Activated T-cell treated with anti-CD3 and anti-CD28 coated beads, Interleukin-2, amount 50 U/mL, for 1 hour (primary cell): ENCODE measurements around the gene EDDM13.
"Not testable (repeated sequence)": the region's sequence is repeated elsewhere in the genome, so short reads cannot be mapped to it uniquely, and the experiment has no call there.

Experiments used
- DNase-seq: peaks from one replicate; pipeline ENCODE4 v3.0.0-alpha.2; 2020

The EDDM13 gene

GRCh38 chr19:56295531-56296455 is 23.2 kb downstream of the EDDM13 start:
- no peak for DNase-seq

GRCh38 chr19:56297010-56297409 is 24.5 kb downstream of the EDDM13 start:
- no peak for DNase-seq

DNA sequence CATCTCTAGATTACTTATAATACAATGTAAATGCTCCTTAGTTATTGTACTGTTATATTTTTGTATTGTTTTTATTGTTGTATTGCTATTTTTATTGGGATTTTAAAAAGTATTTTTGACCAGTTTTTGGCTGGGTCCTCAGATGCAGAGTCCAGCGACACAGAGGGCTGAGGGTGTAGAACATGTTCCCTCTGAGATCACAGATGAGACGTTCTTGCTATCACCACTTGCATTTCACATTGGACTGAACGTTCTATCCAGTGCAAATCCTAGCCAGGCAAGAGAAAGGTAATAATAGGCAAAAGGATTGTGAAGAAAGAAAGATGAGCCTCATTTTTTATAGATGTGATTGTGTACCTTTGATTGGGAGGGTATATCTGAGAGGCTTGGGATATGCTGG is 27.1 kb downstream of the EDDM13 start:
- DNase-seq = no peak

GRCh38 chr19:56301155-56301554 is 28.6 kb downstream of the EDDM13 start:
- DNase-seq = no peak

DNA sequence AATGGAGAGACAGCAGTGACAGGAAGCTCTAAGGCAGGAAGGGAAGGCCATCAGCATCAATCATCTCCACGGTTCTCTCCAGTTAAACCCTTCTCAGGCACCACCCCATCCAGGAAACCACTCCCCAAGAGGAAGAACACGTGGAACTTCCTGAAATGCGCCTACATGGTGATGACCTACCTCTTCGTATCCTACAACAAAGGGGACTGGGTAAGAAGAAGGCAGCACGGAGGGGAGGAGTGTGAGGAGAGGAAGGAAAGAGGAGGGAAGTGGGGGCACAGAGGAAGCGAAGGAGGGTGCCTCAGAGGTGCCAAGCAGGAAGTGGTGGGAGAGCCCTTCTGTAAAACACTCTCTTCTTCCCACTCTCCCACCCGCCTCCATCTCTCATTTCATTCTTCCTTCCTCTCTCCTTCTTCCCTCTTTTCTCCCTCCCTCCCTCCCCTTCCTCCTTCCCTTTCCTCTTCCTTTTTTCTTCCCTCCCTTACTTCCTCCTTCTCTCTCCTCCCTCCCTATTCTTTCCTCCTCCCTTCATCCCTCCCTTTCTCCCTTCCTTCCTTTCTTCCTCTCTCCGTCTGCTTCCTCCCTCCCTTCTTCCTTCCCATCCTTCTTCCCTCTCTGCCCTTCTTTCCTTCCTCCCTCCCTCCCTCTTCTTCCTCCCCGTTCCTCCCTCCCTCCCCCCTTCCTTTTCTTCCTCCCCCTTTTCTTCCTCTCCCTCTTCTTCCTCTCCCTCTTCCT is 29.5 kb downstream of the EDDM13 start:
- no peak for DNase-seq

DNA sequence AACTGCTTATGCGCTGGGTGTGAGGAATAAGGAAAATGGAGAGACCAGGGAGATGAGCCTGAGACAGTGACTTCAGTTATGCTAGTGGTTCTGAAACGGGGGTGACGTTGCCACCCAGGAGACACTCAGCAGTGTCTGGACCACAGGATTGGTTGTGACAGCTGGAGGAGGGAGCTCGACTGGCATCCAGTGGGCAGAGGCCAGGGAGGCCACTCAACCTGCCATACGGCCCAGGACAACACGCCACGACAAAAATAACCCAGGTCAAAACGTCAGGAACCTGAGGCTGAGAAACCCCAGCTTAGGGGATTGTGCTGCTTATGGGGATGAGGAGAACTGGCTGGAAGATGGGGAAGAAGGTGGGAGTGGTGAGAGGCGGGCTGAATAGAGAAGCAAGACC is 31.7 kb downstream of the EDDM13 start:
- DNase-seq = no peak

- DNase-seq = no peak
Observed at GRCh38 chr19:56306016-56306415, 33.5 kb downstream of the EDDM13 start.

DNA sequence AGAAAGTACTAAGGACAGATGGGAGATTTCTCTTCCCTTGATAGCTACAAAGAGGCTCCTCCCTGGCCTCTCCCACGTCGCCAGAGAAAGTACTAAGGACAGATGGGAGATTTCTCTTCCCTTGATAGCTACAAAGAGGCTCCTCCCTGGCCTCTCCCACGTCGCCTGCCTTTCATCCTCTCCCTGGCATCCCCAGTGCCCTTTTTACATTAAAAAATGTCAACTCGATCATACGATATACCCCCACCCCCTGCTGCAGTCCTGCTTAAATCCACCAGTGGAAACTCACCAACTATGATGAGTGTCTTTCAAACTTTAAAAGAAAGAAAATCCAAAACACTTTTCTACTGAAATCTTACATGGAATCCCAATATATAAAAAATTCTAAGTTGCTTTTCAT is 34.5 kb downstream of the EDDM13 start:
- DNase-seq = not testable (repeated sequence)

GRCh38 chr19:56308792-56309191 is 36.2 kb downstream of the EDDM13 start:
- no peak for DNase-seq

DNA sequence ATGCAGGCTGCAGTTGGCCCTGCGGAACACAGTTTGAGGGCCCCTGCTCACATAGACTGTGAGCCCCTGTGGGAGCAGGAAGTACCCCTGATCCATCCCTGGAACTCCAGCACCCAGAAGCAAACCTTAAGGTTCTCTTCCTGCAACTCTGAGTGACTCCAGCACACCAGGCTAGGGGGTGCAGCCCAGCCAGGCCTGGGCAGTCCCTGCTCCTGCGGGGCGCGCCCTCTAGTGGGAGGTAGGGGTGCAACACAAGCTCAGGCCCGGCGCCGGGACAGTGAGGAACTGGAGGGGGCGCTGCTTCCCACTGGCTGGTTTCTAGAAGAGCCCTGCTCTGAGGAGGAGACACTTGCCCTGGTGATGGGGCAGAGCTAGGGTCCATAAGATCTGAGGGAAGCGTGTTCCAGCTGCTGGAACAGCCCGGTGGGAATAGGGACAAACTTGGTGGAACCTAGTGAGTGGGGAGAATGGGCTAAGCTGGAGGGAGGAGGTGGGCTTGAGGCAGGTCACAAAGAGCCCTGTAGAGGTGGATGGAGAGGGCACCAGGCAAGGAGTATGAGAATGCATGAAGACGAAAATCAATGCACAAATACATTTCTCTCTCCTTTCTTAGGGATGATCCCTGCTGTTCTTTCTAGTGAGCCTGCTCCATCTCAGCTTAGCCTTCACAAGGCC is 37.1 kb downstream of the EDDM13 start:
- peak; percentile 57 for DNase-seq

- no peak for DNase-seq
Observed at GRCh38 chr19:56310462-56310861, 37.9 kb downstream of the EDDM13 start.

DNA sequence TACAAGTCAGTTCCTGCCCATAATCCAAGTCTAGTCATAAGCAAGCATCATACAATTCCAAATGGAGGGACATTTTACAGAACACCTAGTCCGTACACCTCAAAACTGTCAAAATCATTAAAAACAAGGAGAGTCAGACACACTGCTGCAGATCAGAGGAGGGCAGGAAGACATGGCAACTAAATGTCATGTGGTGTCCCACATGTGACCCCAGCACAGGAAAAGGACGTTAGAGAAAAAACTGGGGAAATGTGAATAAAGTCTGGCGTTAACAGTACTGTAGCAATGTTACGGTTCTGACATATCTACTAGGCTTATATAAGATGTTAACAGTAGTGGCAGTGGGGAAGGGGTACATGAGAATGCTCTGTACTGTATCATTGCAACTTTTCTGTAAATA is 39.8 kb downstream of the EDDM13 start:
- DNase-seq = no peak

DNA sequence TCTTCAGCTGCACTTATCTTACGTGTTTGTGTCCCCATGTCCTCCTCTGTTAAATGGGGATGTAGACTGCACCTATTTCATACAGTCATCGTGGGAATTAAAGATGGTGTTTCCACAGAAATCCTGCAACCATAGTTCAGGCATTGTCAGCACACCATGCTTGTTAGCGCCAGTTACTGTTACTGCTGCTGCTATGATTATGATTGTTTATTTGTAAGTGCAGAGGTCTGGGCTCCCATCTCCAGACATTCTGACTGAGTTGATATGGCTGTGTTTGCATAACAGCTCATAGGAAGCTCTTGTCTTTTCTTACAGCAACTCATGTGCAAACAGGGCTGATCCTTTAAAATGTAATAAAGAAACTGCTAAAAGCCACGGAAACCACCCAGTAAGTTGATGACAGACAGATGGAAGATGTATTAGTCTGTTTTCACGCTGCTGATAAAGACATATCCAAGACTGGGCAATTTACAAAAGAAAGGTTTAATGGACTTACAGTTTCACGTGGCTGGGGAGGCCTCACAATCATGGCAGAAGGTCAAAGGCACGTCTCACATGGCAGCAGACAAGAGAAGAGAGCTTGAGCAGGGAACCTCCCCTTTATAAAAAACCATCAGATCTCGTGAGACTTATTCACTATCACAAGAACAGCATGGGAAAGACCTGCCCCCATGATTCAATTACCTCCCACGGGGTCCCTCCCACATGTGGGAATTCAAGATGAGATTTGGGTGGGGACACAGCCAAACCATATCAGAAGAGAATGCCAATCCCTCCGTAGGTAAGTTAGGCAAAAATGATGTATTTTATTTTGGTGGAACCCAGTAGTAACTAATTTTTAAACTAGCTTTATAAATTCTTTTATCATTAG is 40.5 kb downstream of the EDDM13 start:
- no peak for DNase-seq

DNA sequence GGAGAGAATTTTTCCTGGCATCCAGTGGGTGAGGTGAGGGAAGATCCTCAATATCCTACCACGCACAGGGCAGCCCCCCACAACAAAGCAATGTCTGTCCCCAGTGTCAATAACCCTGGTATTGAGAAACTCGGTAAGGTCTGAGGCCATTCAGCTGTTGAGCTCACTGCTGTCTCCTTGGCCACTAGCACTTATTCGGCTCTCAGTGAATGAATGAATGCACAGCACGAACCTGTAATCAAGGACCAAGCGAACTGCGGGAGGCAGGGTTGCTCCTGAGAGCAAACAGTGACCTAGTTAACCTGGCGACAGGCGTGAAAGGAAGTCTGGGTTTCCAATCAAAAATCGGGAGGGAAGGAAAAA is 41.5 kb downstream of the EDDM13 start:
- DNase-seq = no peak

GRCh38 chr19:56314381-56315076 is 42.0 kb downstream of the EDDM13 start, which contains the start of gene ZSCAN5A:
Gene ZSCAN5A, minus strand, starts transcription at chr19:56314839. Its CDS starts 89,793 bp downstream, at chr19:56225046.
- DNase-seq = peak; percentile 98

GRCh38 chr19:56315077-56315828 is 42.7 kb downstream of the EDDM13 start:
- DNase-seq = peak; percentile 87

- DNase-seq = no peak
Observed at GRCh38 chr19:56316728-56317127, 44.2 kb downstream of the EDDM13 start.

DNA sequence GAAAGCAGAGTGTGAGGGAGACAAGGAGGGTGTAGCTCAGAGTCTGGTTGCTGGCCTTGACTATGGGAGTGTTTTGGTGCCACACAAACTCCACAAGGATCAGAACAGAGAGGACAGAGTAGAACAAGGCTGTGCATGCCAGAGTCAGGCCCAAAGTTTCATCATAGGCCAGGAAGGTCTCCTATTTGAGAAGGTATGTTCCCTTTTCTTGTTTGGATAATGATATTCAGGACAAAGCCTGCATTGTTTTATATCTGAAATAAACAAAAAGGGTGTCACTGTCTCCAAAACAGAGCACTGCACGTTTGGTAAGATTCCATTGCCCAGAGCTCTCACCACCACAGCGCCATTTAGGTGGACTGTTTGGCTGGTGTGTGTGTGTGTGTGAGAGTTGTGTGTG is 45.2 kb downstream of the EDDM13 start:
- no peak for DNase-seq

DNA sequence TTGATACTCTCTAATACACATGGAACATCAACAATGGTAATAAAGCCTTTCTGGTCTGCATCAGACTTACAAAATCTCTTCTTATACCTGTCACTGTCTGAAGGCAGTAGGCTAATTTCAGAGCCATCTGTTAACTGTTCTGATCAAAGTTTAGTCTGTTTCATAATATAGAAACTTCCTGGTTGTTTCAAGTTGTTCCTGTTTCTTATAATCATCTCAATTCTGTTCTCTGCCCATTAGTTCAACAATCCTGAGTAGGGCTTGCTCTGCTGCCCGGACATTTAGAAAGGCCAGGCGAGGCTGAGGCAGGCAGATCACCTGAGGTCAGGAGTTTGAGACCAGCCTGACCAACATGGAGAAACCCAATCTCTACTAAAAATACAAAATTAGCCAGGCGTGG is 47.4 kb downstream of the EDDM13 start:
- DNase-seq = no peak

DNA sequence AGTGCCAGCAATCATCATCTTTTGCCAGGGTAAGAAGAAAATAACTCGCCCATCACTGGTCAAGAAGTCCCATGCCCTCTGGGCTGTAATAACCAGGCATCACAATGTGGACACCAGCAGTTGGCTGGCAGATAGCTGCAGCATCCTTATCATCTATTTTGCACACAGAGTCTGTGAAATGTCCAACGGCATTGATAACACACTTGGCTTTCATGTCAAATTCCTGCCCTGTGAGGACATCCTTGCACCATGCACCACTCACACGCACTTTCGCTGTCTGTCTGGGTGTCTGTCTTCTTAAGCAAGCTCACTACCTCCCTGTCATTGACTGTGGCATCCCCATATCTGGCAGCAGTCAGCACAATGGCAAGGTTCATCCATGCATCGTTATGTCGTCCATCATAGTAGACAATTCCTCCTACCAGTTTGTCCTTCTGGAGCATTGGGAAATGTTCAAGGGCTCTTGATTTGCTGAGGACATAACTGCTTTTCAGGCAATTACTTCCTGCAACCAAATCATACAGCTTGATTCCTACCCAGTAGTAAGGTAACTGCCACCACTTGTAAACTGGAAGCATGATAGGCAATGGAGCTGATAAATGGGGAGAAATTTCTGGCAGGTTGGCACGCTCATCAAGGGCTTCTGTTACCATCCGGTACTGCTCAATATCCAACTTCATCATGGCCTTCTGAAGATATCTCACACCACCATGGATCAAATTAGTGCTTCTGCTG is 48.9 kb downstream of the EDDM13 start:
- DNase-seq = no peak
